HG03175 (cell line): Measurements from ENCODE around the gene BRD3OS.

Source experiments
- ATAC-seq: cut with Tn5 transposase; IDR thresholded peaks from one replicate; pipeline ENCODE4 v1.9.1; 2021; ENCODE audit warnings: mild to moderate bottlenecking, moderate library complexity; ENCODE audit not compliant: unreplicated experiment

Gene BRD3OS

GRCh38 chr9:134003237-134003636 is 22.0 kb upstream of the BRD3OS start:
- ATAC-seq, result no peak

- ATAC-seq, result no peak
Measured at GRCh38 chr9:134004131-134004873, 21.0 kb upstream of the BRD3OS start.

- ATAC-seq, result no peak
Measured at GRCh38 chr9:134004881-134005280, 20.4 kb upstream of the BRD3OS start.

DNA sequence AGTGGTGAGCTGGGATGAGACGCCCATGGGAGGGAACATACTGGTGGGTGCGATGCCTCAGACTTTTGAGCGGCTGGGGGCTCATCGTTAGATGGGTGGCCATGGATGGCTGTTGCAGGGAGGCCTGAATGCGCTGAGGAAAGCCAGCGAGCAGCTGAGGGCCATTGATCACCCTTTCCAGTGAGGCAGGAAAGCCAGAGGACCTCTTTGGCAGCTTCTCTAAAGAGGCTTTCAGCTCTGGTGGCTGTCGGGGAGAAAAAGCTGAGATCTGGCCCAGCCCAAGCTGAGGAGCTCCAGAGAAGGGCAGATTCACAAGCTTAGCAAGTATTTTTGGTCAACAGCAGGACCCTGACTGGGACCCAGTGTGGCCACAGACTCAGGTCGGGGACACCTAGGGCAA is 19.9 kb upstream of the BRD3OS start:
- no peak for ATAC-seq

- no peak for ATAC-seq
Measured at GRCh38 chr9:134007150-134007549, 18.1 kb upstream of the BRD3OS start.

DNA sequence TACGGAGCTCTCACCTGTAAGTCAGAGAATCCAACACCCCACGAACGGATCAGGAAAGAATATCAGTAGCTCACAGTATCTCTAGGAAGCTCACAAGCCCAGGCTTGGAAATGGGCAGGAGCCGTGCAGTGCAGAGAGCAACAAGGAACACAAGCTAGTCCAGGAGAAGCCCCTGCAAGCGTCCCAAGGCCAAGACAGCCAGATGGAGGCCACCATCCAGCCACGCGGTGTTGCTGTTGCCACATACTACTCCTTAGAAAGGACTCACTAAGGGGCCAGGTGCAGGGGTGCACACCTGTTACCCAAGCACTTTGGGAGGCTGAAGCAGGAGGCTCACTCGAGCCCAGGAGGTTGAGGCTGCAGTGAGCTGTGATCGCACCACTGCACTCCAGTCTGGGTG is 17.7 kb upstream of the BRD3OS start:
- no peak for ATAC-seq

GRCh38 chr9:134010310-134011173 is 14.7 kb upstream of the BRD3OS start:
- no peak for ATAC-seq

DNA sequence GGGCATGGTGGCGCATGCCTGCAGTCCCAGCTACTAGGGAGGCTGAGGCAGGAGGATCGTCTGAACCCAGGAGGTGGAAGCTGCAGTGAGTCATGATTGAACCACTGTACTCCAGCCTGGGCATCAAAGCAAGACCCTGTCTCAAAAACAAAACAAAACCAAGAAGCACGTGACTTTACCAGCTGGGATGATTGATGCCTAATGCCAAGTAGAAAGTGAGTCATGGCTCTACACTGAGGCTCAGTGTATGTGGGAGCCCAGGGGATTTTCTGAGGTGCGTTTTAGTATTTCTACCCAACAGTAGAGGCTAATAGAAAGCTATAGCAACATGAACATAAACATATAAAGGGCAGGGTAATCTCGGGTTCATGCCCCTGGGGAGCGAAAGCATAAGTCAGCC is 13.9 kb upstream of the BRD3OS start:
- no peak for ATAC-seq

GRCh38 chr9:134014946-134015345 is 10.3 kb upstream of the BRD3OS start:
- ATAC-seq, result no peak

DNA sequence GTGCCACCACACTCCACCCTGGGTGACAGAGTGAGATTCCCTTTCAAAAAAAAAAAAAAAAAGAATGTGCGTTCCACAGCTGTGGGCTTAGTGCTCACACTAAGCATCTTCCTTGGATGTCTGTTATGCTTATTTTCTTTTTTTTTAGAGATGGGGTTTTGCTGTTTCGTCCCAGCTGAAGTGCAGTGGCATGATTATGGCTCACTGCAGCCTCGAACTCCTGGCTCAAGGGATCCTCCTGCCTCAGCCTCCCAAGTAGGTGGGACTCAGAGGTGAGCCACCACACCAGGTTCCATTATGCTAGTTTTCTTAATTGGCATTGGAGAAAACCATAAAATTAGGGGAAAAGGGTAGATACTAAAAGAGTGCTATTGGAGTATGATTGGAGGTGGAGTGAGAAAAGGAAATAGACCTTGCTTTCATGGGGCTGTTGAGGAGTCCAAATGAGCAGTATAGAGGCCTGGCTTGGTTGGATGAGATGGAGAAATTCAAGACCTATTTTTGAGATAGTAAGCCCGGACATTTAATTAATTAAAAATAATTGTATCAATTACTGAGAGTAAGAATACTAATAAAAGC is 978 bp upstream of the BRD3OS start:
- no peak for ATAC-seq

GRCh38 chr9:134025606-134026541 is 593 bp downstream of the BRD3OS start:
- ATAC-seq, result peak; percentile 42

- no peak for ATAC-seq
Measured at GRCh38 chr9:134026581-134026980, 1.3 kb downstream of the BRD3OS start.

GRCh38 chr9:134026981-134027380 is 1.7 kb downstream of the BRD3OS start:
- ATAC-seq, result no peak

- no peak for ATAC-seq
Measured at GRCh38 chr9:134027561-134027960, 2.3 kb downstream of the BRD3OS start.

GRCh38 chr9:134028076-134028475 is 2.8 kb downstream of the BRD3OS start:
- ATAC-seq, result no peak

DNA sequence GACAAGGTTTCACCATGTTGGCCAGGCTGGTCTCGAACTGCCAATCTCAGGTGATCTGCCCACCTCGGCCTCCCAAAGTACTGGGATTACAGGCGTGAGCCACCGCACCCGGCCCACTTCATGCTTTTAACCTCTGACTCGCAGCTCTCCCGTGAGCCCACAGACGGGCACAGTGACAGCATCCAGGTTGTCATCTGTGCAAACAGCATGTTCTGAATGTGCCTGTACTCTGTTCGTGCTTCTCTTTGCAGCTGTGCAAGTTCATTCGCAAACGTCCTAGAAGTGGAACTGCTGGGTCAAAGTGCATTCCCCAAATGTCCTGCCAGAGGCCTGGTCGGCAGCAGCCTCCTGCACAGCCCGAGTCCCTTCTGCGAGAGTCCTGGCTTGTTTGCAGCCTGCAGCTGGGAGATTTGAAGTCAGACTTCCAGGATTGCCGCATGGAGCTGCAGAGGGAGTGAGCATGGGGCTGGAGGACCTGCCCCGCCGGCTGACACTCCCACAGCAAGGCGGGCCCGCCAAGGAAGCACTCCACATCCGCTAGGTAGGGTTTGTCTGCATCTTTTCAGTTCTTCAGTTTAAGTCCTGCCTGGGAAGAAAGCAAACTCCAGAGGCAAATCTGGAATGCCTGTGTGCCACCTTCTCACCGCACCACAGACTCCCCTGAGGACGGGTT is 3.4 kb downstream of the BRD3OS start:
- no peak for ATAC-seq

DNA sequence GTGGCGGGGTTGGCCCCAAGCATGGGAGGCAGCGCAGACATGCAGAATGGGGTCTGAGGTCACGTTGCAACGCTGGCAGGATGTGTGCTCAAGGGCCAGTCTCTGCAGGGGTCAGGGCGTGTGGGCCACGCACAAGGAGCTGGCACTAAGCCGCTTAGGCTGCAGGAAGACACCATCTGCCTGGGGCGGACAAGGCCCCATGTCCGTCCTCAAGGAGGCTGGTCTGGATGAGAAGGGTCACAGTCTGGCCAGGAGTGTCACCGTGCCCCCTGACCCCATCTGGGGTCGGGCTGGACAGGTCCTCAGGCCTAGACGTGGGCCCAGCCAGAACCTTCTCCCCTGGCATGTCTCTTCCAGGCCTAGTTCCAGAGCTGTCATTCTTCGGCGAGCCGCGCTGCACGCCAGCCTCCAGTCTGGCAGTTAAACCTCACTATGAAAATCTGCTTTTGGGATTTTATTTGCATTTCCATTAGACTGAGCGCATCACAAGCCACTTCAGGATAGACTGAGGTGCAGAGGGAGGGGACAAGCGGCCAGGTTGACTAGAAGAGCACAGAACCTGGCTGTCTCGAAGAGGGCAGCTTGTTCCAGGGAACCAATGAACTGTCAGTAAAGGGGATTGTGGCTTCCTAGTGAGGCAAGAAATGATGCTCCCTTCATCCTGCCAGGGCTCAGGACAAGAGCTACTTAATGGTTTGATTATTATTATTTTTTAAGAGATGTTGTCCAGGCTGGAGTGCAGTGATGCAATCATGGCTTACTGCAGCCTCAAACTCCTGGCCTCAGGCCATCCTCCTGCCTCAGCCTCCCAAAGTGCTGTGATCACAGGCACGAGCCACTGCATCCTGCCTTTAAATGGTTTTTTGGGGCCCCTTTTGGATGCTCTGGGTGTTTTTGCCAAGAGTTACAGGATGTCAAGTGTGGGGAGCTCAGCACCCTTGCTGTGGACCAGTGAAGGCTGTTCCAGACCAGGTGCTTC is 4.3 kb downstream of the BRD3OS start:
- ATAC-seq, result no peak

- no peak for ATAC-seq
Measured at GRCh38 chr9:134030821-134031470, 5.7 kb downstream of the BRD3OS start.

DNA sequence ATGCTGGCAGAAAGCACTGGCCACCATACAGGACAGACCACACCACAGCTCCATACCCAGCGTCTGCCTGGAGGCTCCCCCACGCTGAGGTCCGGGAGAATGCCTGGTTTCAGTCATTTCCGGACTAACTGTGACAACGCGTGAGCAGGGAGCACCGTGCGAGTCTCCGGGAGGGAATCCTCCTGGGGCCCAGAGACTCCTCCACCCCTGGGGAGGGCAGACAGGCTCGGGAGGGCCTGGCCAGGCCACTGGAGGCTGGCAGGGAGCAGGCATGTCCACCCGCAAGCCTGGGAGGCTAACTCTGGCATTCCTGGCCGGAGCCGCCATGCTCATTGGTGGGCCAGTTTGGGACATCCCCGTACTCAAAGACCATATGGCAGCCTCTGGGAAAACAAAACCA is 6.5 kb downstream of the BRD3OS start:
- no peak for ATAC-seq
